ENCODE measurements around the gene PLEKHO2.

Gene PLEKHO2

DNA sequence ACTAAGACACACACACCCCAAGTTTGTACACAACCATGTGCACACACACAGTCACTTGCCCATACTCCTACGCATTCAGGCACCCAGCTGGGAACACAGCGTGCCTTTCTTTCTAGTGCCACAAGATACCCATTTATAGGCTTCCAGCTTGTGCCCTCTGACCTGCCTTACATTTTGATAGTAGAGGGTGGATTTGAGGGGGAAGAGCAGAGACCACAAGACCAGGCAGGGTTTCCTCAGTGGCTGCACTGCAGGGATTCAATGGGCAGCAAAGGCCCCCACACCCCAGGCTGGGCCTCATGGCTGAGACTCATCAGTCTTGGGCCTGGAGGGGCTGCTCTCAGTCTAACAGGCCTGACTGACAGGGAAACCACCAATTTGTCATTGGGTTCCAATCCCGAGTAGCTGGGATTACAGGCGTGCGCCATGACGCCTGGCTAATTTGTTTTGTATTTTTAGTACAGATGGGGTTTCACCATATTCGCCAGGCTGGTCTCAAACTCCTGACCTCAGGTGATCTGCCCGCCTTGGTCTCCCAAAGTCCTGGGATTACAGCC is 51.2 kb downstream of the PLEKHO2 start:
- no peak for DNase-seq (ENCODE audit: low read depth in 2 of 2)

- DNase-seq (ENCODE audit: low read depth in 2 of 2) = peak; percentile 94 to 98
Measured at GRCh38 chr15:64893481-64894394, 52.0 kb downstream of the PLEKHO2 start.

DNA sequence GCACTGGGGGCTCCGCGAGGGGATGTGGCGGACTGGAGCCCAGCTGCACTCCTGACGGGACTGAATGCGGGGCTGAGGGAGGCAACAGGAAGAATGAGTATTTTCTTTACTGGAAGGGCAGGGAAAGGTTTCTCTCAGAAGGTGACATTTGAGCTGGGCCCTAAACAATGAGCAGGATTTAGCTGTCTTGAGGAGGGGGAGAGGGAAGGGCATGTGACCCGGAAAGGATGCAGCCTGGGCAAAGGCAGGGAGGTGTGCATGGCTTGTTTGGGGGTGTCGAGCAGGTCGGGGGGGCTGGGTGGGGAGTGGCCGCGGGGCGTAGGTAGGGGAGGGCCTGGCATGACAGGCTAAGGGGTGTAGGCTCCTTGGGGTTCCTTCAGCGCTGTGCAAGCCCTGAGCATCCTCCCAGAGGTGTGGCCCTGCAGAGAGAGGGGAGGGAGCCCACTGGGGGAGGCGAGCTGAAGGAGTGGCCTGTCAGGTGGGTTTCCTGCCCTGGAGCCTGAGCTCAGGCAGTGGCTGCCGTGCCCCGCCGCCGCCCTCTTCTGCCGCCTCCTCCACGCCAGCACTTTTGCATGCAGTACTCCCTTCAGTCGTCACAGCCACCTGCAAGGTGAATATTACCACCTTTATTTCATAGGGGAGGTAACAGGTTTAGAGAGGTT is 52.8 kb downstream of the PLEKHO2 start:
- DNase-seq (ENCODE audit: low read depth in 2 of 2) = peak; percentile 56 to 58

GRCh38 chr15:64895285-64896065 is 53.8 kb downstream of the PLEKHO2 start:
- no peak for DNase-seq (ENCODE audit: low read depth in 2 of 2)

- no peak for DNase-seq (ENCODE audit: low read depth in 2 of 2)
Measured at GRCh38 chr15:64896371-64897069, 54.8 kb downstream of the PLEKHO2 start.

GRCh38 chr15:64897345-64897985 is 55.8 kb downstream of the PLEKHO2 start:
- DNase-seq (ENCODE audit: low read depth in 2 of 2) = no peak

DNA sequence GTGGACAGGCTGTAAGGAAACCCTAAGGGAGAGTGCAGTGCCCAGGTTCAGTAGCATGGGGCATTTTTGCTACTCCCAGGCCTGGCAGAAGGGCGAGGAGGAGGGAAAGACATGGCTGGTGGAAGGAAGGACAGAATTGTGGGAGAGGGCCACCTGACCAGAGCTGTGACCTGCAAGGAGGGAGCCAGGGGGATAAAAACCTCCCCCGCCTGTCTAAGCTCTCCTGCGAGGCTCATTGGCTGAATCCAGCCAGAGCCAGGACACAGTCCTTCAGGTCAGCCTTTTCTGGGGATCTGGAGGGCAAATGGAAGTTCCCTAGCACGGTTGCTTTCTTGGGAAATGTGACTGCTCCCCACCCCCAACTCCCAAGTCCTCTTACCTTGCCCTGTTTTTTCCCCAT is 56.7 kb downstream of the PLEKHO2 start:
- DNase-seq (ENCODE audit: low read depth in 2 of 2) = no peak

GRCh38 chr15:64901141-64901540 is 59.4 kb downstream of the PLEKHO2 start:
- DNase-seq (ENCODE audit: low read depth in 2 of 2) = no peak

DNA sequence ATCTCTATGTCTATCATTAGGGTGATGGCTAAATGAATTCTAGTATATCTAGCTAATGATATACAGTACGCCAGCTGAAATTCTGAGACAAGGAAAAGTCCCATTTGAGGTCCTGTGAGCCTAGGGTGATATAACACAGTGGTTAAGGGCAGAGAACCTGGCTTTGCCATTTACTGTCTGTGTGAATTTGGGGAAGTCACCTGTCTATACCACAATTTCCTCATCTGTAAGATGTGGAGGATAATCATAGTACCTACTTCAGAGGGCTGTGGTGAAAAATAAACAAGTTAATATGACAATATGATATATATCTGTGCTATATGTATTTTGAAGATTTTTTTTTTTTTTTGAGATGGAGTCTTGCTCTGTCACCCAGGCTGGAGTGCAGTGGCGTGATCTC is 60.2 kb downstream of the PLEKHO2 start:
- DNase-seq (ENCODE audit: low read depth in 2 of 2) = no peak

- DNase-seq (ENCODE audit: low read depth in 2 of 2) = no peak
Measured at GRCh38 chr15:64902863-64903262, 61.1 kb downstream of the PLEKHO2 start.

GRCh38 chr15:64903326-64903950 is 61.7 kb downstream of the PLEKHO2 start:
- DNase-seq (ENCODE audit: low read depth in 2 of 2) = no peak

GRCh38 chr15:64904189-64904588 is 62.5 kb downstream of the PLEKHO2 start:
- no peak for DNase-seq (ENCODE audit: low read depth in 2 of 2)

DNA sequence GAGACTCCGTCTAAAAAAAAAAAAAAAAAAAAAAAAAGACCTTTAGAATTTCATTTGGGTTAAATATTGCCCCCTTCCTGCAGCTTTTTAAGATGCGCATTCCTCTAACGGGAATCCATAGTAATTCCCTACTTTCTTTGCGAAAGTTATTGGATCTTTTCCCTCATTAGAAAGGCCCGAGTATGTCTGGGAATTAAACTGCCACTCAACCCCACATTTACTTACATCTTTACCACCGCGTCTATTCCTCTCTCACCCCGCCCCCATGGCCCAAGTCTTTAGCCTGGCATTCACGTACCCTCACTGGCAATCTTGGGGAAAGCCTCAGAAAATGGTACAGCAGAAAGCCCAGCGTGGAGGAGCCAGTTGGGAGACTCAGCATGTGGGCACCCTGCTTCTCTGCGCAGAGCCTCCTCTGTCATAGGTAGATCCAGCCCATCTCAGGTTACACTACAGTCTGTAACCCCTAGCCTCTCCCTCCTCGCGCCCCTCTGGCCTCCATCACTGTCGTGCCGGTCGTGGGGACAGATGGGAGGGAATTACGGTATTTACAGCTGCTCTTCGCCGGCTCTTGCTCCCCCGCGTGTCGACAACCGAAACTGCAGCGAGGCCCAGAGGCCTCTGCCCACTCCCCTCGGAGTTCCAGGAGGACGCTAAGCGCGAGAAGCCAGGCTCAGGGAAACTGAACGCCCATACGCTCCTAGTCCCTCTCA is 63.6 kb downstream of the PLEKHO2 start:
- peak; percentile 76 to 77 for DNase-seq (ENCODE audit: low read depth in 2 of 2)

- DNase-seq (ENCODE audit: low read depth in 2 of 2) = no peak
Measured at GRCh38 chr15:64905941-64906340, 64.2 kb downstream of the PLEKHO2 start.

GRCh38 chr15:64906402-64906801 is 64.7 kb downstream of the PLEKHO2 start:
- DNase-seq (ENCODE audit: low read depth in 2 of 2) = no peak

DNA sequence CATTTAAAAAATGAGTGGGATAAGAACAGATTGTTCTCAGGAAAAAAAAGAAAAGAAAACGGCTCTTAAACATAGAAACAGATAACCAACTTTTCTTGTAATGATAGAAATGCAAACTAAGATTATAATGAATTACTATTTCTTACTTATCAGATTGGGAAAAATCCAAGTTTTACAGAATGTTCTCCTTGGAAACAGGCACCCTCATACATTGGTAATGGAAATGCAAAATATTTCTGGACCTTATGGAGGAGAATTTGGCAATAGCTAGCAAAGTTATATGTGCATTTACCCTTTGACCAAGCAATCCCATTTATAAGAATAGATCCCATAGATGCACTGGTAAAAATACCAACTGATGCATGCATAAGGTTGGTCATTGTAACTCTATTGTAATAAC is 66.3 kb downstream of the PLEKHO2 start:
- no peak for DNase-seq (ENCODE audit: low read depth in 2 of 2)

- DNase-seq (ENCODE audit: low read depth in 2 of 2) = no peak
Measured at GRCh38 chr15:64909546-64909945, 67.8 kb downstream of the PLEKHO2 start.

DNA sequence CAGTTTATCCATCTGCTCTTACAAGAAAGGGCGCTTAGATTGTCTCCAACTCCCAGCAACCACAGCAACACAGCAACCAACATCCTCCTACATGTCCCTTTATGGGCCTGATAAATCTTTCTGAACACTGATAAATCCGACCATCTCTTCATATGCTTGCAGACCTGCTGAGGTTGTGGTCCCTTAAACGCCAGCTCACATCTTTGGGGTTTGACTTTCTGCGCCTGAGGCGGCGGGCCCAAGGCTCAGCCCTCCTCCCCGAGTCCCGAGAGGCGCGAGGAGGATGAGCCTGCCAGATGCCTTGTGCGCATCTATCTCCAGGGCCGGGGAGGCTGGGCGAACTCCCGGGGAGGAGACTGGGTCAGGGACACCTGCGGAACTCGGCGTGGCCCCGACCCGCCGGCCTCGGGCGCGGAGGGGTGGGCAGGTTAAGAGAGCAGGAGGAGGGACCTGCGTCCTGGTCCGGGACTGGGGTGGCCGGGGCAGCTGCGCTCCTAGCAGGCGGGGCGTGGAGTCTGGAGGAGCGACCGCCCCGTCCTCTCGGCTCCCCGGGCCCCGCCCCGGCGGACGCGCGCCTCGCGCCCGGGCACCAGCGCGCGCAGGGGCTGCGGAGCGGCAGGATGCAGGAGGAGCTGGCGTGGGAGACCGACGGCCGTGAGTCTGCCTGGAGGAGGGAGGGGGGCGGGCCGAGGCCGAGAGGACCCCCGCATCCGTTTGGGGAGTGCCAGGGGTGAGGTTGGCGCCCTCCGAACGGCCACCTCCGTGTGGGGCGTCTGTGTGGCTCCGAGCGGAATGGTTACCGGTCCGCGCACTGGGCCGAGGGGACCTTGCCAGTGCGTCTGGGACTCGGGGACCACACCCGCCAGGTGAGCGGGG is 69.8 kb downstream of the PLEKHO2 start, which contains the start of gene ANKDD1A:
ANKDD1A (plus strand) TSS at position 592 of the 876 bp plus-strand sequence; CDS start at position 621, 29 bp downstream.
- DNase-seq (ENCODE audit: low read depth in 2 of 2) = peak; percentile 47
